ENCODE results near the gene FAM193B.

Gene FAM193B

DNA sequence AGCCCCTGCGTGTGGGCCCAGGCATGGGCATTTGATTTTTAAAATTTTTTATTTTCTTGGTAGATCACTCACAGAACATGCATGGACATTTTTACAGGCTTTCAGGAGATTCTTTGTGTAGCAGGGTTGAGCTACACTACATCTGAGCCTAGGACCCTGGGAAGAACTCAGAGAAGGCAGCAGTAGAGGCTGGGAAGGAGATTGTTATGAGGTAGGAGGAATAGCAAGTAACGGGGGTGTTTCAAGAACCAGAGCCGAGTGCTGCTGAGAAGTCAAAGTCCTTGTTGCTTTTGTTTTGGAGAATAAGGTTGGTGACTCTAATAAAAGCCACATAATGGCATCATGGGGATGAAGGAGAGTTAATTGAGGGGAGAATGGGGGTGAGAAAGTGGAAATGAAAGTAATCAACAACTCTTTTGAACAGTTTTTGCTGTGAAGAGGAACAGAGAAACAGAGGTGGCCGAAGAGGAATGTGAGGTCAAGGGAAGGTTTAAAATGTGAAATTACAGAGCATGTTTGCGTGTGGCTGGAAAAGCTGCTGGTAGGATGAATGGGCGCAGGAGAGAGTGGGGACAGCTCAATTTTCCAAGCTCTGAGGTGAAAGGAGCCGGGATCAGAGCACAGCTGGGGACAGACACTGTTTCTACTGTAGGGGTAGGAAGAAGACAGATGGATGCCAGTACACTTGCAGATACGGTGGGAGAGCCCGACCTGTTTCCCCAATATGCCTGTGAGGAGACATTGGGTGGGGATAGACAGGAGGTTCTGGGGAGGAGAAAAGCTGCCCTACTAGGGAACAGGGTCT, 52.3 kb downstream of the FAM193B start:
- intact Hi-C loops (cut with DNase I; ENCODE audit: low total_unique reads) = loop anchor here (5.0 kb wide), 1 partner anchor 110 kb away; no protein-coding TSS in a partner anchor
- no peaks in the 10 kb centered on the region for H3K27me3 ChIP-seq
- H3K36me3 ChIP-seq = no peaks in the 10 kb centered on the region
- no peak overlapping the region for H3K4me3 ChIP-seq
- no peak for DNase-seq
- H3K9me3 ChIP-seq = no peaks in the 10 kb centered on the region
- H3K27ac ChIP-seq = no peak overlapping the region
- TF ChIP-seq, protein P1, sequence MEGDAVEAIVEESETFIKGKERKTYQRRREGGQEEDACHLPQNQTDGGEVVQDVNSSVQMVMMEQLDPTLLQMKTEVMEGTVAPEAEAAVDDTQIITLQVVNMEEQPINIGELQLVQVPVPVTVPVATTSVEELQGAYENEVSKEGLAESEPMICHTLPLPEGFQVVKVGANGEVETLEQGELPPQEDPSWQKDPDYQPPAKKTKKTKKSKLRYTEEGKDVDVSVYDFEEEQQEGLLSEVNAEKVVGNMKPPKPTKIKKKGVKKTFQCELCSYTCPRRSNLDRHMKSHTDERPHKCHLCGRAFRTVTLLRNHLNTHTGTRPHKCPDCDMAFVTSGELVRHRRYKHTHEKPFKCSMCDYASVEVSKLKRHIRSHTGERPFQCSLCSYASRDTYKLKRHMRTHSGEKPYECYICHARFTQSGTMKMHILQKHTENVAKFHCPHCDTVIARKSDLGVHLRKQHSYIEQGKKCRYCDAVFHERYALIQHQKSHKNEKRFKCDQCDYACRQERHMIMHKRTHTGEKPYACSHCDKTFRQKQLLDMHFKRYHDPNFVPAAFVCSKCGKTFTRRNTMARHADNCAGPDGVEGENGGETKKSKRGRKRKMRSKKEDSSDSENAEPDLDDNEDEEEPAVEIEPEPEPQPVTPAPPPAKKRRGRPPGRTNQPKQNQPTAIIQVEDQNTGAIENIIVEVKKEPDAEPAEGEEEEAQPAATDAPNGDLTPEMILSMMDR (IDR thresholded peaks at IDR 0.05) = no peak
- peaks cover 0 to 17% (median 10%) of the 10 kb centered on the region in 4 donors for H3K4me1 ChIP-seq

DNA sequence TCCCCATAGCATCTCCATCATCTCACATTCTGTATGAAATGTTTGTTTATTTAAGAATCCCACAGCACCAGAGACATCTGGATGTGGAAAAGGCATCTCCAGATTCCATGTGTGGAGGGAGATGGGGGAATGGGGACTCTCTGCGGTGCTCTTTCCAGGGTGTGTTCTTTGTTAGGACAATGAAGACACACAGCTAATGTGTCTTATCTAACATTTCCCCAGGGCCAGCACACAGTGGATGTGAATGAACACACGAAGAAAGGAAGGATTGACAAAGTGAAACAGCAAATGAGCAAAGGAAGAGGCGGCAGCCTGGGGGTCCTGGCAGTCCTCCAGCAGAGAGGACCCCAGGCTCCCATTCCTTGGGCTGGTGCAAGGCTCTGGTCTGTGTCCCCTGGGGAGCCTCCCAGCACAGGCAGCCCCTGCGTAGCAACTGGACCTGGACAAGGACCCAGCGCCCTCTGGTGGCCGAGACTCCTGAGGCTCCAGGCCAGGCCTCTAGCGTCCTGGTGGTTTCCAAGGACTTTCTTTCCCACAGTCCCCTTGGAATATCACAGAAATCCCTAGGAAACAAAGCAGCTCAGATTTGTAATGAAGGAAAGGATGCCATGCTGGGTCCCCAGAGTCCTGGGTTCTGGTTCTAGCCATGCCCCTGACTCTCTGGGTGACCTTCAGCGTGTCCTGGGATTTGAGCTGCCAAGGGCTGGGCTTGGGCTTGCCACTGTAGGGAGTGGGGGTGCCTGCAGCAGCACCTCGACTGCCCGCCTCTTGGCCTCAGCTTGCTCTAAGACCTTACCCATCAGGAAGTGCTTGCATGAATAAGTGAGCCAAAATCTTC, 53.5 kb downstream of the FAM193B start:
- intact Hi-C loops (cut with DNase I; ENCODE audit: low total_unique reads) = loop anchor here (5.0 kb wide), 1 partner anchor 109 kb away; no protein-coding TSS in a partner anchor

DNA sequence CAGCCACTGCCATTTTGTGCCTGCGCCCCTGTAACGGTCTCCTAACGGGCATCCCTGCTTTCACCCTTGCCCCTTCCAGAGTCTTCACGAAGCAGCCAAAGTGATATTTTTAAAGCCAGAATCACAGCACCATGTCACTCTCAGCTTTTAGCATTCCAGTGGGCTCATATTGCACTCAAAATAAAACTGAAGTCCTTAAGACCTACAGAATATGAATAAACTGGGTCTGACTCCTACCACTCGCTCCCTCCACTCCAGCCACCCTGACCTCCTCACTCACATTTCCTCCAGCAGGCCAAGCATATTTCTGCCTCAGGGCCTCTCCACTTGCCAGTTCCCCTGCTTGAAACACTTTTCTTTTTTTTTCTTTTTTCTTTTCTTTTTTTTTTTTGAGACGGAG, 54.5 kb downstream of the FAM193B start:
- peaks cover 0 to 5% (median 0%) of the 10 kb centered on the region in 3 donors for H3K36me3 ChIP-seq
- no peaks in the 10 kb centered on the region for H3K27me3 ChIP-seq
- no peak overlapping the region for H3K4me3 ChIP-seq
- TF ChIP-seq, protein P1 (IDR thresholded peaks at IDR 0.05) = no peak
- peaks cover 0 to 35% (median 26%) of the 10 kb centered on the region in 4 donors for H3K4me1 ChIP-seq
- intact Hi-C loops (cut with DNase I; ENCODE audit: low total_unique reads) = loop anchor here (2.0 to 5.0 kb wide), 2 partner anchors 45 to 108 kb away; no protein-coding TSS in a partner anchor
- H3K27ac ChIP-seq = peak overlapping the region in 1 of 2 donors; percentile 18
- no peak for DNase-seq
- H3K9me3 ChIP-seq = no peaks in the 10 kb centered on the region

More for the DNA sequence above, 53.5 kb downstream of the FAM193B start:
- Histone ChIP-seq H3K27me3 (no peaks in the 10 kb centered on the region), H3K4me3 (no peak overlapping the region), H3K4me1 (peaks cover 0 to 24% (median 15%) of the 10 kb centered on the region in 4 donors), H3K36me3 (peaks cover 0 to 5% (median 0%) of the 10 kb centered on the region in 3 donors), H3K9me3 (no peaks in the 10 kb centered on the region), H3K27ac (peak overlapping the region in 1 of 2 donors; percentile 18)
- TF ChIP-seq, protein P1 (IDR thresholded peaks at IDR 0.05) = peak; percentile 87 to 93
- DNase-seq = peak; percentile 90 to 92

DNA sequence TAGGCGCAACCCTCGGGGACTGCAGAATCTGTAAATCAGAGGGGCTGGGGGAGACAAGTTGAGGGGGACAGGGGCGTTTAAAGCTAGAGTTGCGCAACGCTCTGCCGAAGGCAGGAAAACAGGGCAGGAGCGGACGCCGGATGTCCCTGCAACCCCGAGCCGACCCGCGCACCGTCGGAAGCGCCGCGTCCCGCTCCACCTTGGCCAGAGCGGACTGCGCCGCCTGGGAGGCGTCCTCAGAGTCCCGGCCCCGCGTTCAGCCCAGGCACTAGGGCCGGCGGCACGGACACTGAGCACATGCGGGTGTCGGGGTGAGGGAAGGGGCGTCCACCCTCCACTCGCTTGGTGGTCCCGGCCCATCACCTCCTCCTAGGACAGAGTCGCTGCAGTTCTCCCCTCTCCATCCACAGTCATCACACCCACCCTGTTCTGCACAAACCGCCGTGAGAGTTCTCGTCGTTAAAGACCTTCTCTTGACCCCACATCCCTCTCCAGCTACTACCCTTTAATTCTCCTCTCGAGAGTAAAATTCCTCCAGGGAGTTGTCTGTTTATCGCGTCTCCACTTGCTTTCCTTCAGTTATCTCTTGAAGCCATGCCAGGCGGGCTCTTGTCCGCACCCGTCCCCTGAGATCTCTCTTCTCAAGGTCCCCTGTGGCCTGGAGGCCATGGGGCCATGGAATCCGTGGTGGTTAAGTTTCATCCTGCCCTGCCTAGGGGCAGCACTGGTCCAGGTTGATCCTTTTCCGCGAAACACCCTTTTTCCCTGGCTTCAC, 56.2 kb downstream of the FAM193B start:
- intact Hi-C loops (cut with DNase I; ENCODE audit: low total_unique reads) = loop anchor here (2.0 kb wide), 1 partner anchor 43 kb away; no protein-coding TSS in a partner anchor
- TF ChIP-seq, protein P1 (IDR thresholded peaks at IDR 0.05) = no peak

More for the DNA sequence above, 56.2 kb downstream of the FAM193B start:
- Histone ChIP-seq H3K9me3 (no peaks in the 10 kb centered on the region), H3K27me3 (no peaks in the 10 kb centered on the region), H3K27ac (peak overlapping the region; percentile 92 to 100), H3K4me3 (peak overlapping the region; percentile 83 to 100), H3K36me3 (peaks cover 0 to 7% (median 5%) of the 10 kb centered on the region in 3 donors), H3K4me1 (peaks cover 7 to 51% (median 42%) of the 10 kb centered on the region in 4 donors)
- no peak for DNase-seq
